Measurements from ENCODE around the gene DXO.
A peak's percentile ranks its signal among the peaks of the same experiment; 100 is the strongest.
"Not testable (repeated sequence)": the region's sequence is repeated elsewhere in the genome, so short reads cannot be mapped to it uniquely, and the experiment has no call there.

Gene DXO

GRCh38 chr6:31971993-31972708 lies at the start of gene DXO:
Gene DXO (minus strand): TSS chr6:31972138. CDS start chr6:31971675, 463 bp downstream.
- peak; percentile 94 for DNase-seq (ENCODE audit: extremely low read depth, low read depth)
- TF ChIP-seq CTCF (IDR thresholded peaks at IDR 0.05; ENCODE audit: low read depth, low read length, missing control alignments): no peak
- H3K4me3 ChIP-seq (replicated peaks; ENCODE audit: low read depth, low read length): peak within 1 kb of the TSS; percentile 75

- not testable (repeated sequence) for DNase-seq (ENCODE audit: extremely low read depth, low read depth); H3K4me3 ChIP-seq (replicated peaks; ENCODE audit: low read depth, low read length)
Observed at GRCh38 chr6:32014547-32014946, 42.6 kb upstream of the DXO start, which contains the start of gene C4B. Gene C4B (plus strand): TSS chr6:32014795. CDS start chr6:32014846, 51 bp downstream.

GRCh38 chr6:32013738-32014137 lies 41.8 kb upstream of the DXO start:
- not testable (repeated sequence) for H3K4me3 ChIP-seq (replicated peaks; ENCODE audit: low read depth, low read length); DNase-seq (ENCODE audit: extremely low read depth, low read depth)

- not testable (repeated sequence) for H3K4me3 ChIP-seq (replicated peaks; ENCODE audit: low read depth, low read length); DNase-seq (ENCODE audit: extremely low read depth, low read depth)
Observed at GRCh38 chr6:32012941-32013617, 41.1 kb upstream of the DXO start.

GRCh38 chr6:32010856-32011530 lies 39.1 kb upstream of the DXO start:
- not testable (repeated sequence) for DNase-seq (ENCODE audit: extremely low read depth, low read depth); H3K4me3 ChIP-seq (replicated peaks; ENCODE audit: low read depth, low read length)

- DNase-seq (ENCODE audit: extremely low read depth, low read depth); H3K4me3 ChIP-seq (replicated peaks; ENCODE audit: low read depth, low read length): not testable (repeated sequence)
Observed at GRCh38 chr6:32009537-32009936, 37.6 kb upstream of the DXO start.

GRCh38 chr6:32008616-32009015 lies 36.7 kb upstream of the DXO start:
- H3K4me3 ChIP-seq (replicated peaks; ENCODE audit: low read depth, low read length); DNase-seq (ENCODE audit: extremely low read depth, low read depth): not testable (repeated sequence)

GRCh38 chr6:32008037-32008436 lies 36.1 kb upstream of the DXO start:
- not testable (repeated sequence) for DNase-seq (ENCODE audit: extremely low read depth, low read depth); H3K4me3 ChIP-seq (replicated peaks; ENCODE audit: low read depth, low read length)

- not testable (repeated sequence) for DNase-seq (ENCODE audit: extremely low read depth, low read depth); H3K4me3 ChIP-seq (replicated peaks; ENCODE audit: low read depth, low read length)
Observed at GRCh38 chr6:32007086-32007485, 35.1 kb upstream of the DXO start.

- H3K4me3 ChIP-seq (replicated peaks; ENCODE audit: low read depth, low read length); DNase-seq (ENCODE audit: extremely low read depth, low read depth): not testable (repeated sequence)
Observed at GRCh38 chr6:32005991-32006529, 34.1 kb upstream of the DXO start.

- DNase-seq (ENCODE audit: extremely low read depth, low read depth); H3K4me3 ChIP-seq (replicated peaks; ENCODE audit: low read depth, low read length): not testable (repeated sequence)
Observed at GRCh38 chr6:32005538-32005880, 33.6 kb upstream of the DXO start.

GRCh38 chr6:32004864-32005537 lies 33.1 kb upstream of the DXO start:
- DNase-seq (ENCODE audit: extremely low read depth, low read depth); H3K4me3 ChIP-seq (replicated peaks; ENCODE audit: low read depth, low read length): not testable (repeated sequence)

GRCh38 chr6:32004393-32004792 lies 32.5 kb upstream of the DXO start:
- H3K4me3 ChIP-seq (replicated peaks; ENCODE audit: low read depth, low read length); DNase-seq (ENCODE audit: extremely low read depth, low read depth): not testable (repeated sequence)

- not testable (repeated sequence) for DNase-seq (ENCODE audit: extremely low read depth, low read depth); H3K4me3 ChIP-seq (replicated peaks; ENCODE audit: low read depth, low read length)
Observed at GRCh38 chr6:32003301-32003700, 31.4 kb upstream of the DXO start.

- H3K4me3 ChIP-seq (replicated peaks; ENCODE audit: low read depth, low read length); DNase-seq (ENCODE audit: extremely low read depth, low read depth): not testable (repeated sequence)
Observed at GRCh38 chr6:32002546-32003268, 30.8 kb upstream of the DXO start.

GRCh38 chr6:31996385-31996784 lies 24.4 kb upstream of the DXO start:
- H3K4me3 ChIP-seq (replicated peaks; ENCODE audit: low read depth, low read length); DNase-seq (ENCODE audit: extremely low read depth, low read depth): not testable (repeated sequence)

Data from HFF-Myc (cell line).